Spleen (tissue), 11 donors: Measurements from ENCODE around the gene DAB2IP. TPM values are rescaled to one million over a fixed set of nuclear protein-coding genes. Genes with fewer than 3 reads are reported as not detected.

Source experiments
- DNase-seq: peaks from one replicate; pipeline ENCODE4 v3.0.0-alpha.2; 2020
- H3K27ac ChIP-seq, 8 donors: fragments of 200-600 bp; sonication (generic) in 7 of 8; 1 replicate in 4 of 8; 2 replicates in 4 of 8; pipeline versions ENCODE4 v1.5.0 to v1.8.0; 2016 to 2021; ENCODE audit warnings: inconsistent platforms in 4 of 8, mild to moderate bottlenecking in 4 of 8, moderate library complexity in 1 of 8
- H3K27me3 ChIP-seq, 7 donors: fragments of 200-600 bp; sonication (generic) in 6 of 7; replicated peaks in 1 of 7; 1 replicate in 4 of 7; 2 replicates in 3 of 7; pipeline versions ENCODE4 v1.5.0 to v1.8.0; 2016 to 2021; ENCODE audit warnings: inconsistent platforms in 3 of 7, mild to moderate bottlenecking in 1 of 7
- H3K36me3 ChIP-seq, 6 donors: fragments of 200-600 bp; sonication (generic) in 5 of 6; 1 replicate in 4 of 6; 2 replicates in 2 of 6; pipeline versions ENCODE4 v1.5.0 to v1.8.0; 2016 to 2021; ENCODE audit warnings: inconsistent platforms in 2 of 6
- H3K4me1 ChIP-seq, 6 donors: fragments of 200-600 bp; sonication (generic) in 5 of 6; 1 replicate in 3 of 6; 2 replicates in 3 of 6; pipeline versions ENCODE4 v1.5.0 to v1.8.0; 2016 to 2021; ENCODE audit warnings: inconsistent platforms in 3 of 6
- H3K4me3 ChIP-seq, 8 donors: fragments of 200-600 bp; sonication (generic) in 7 of 8; 1 replicate in 4 of 8; 2 replicates in 4 of 8; pipeline versions ENCODE4 v1.5.0 to v1.8.0; 2016 to 2021; ENCODE audit warnings: inconsistent platforms in 4 of 8, mild to moderate bottlenecking in 4 of 8, moderate library complexity in 2 of 8
- H3K9me3 ChIP-seq, 8 donors: fragments of 200-600 bp; sonication (generic) in 7 of 8; 1 replicate in 4 of 8; 2 replicates in 4 of 8; pipeline versions ENCODE4 v1.5.0 to v1.8.0; 2016 to 2021; ENCODE audit warnings: inconsistent platforms in 4 of 8
- CTCF ChIP-seq, 11 experiments: fragments of 200-600 bp in 7 of 11; fragments of 450-650 bp in 4 of 11; sonication (generic) in 4 of 11; IDR thresholded peaks in 8 of 11; conservative IDR thresholded peaks in 3 of 11; 1 replicate in 7 of 11; 2 replicates in 4 of 11; pipeline versions ENCODE4 v1.4.0 to v1.8.0; 2016 to 2021; ENCODE audit warnings: antibody characterized with exemption in 11 of 11, inconsistent platforms in 4 of 11, mild to moderate bottlenecking in 1 of 11
- POLR2A ChIP-seq, 3 donors: fragments of 450-650 bp; IDR thresholded peaks; one replicate each; pipeline ENCODE4 v1.5.1; 2017; ENCODE audit warnings: antibody characterized with exemption in 3 of 3, mild to moderate bottlenecking in 1 of 3
- POLR2AphosphoS5 ChIP-seq, 3 donors: sonication (generic); formaldehyde crosslinking; IDR thresholded peaks; one replicate each; pipeline ENCODE4 v1.5.1; 2017; ENCODE audit warnings: antibody characterized with exemption in 3 of 3
- WGBS, 5 donors: extraction: QIAGEN DNeasy Blood & Tissue Kit in 3 of 5; methylation state at CpG; one replicate each; pipeline versions ENCODE4 v1.1.5 to v1.1.7; 2013 to 2018; 5-methylcytosine and 5-hydroxymethylcytosine counted together
- intact Hi-C: fragments of 100-400 bp; cut with DNase I; formaldehyde crosslinking; loops from one replicate; pipeline ENCODE4 v1.15.0; 2023; ENCODE audit warnings: low total_unique reads
- polyA plus RNA-seq, 3 donors: library from polyadenylated mRNA; stranded (reverse); fragments of 200-250 nt; gene quantifications; one replicate each; pipeline ENCODE4 v1.2.1, GENCODE V29; 2013
- total RNA-seq, 7 donors: library from RNA; depleted of rRNA in 3 of 7; stranded (reverse); fragments of >200 nt in 3 of 7; fragmentation: NEBNext Ultra II Directional in 4 of 7; extraction: Animal tissue kit (Norgen Biotek cat#: 25700) in 4 of 7; gene quantifications; one replicate each; pipeline versions ENCODE4 v1.1.0 to v1.2.1, GENCODE V29; 2016 to 2021
- donor health status: healthy with polysubstance abuse.
- donor health status: DM: no; HTN: no; CAD: no; lungs with moderate emphysema.
- donor health status: DM: no; HTN: no; CAD: no.
- donor health status: Bipolar disorder and iron deficiency.
- donor health status: healthy.
- donor health status: DM: no; HTN: no; CAD: no.
- donor health status: DM: yes; HTN: yes; CAD: no.

The DAB2IP gene
- total and polyA plus RNA-seq, 10 donors: 5.0 to 83.0 (median 38.1) TPM

- no peak for TF ChIP-seq POLR2AphosphoS5 (IDR thresholded peaks at IDR 0.05)
- TF ChIP-seq CTCF (IDR thresholded peaks at IDR 0.05 in 8 of 11, conservative IDR thresholded peaks at IDR 0.05 in 3 of 11): no peak
- TF ChIP-seq POLR2A (IDR thresholded peaks at IDR 0.05): no peak
- intact Hi-C loops: no loop called here
- Histone ChIP-seq H3K36me3 (no peaks in the 10 kb centered on the region), H3K4me3 (no peak overlapping the region), H3K4me1 (peaks cover 4 to 26% (median 12%) of the 10 kb centered on the region in 6 donors), H3K27ac (no peak overlapping the region), H3K27me3 (peaks cover 0 to 92% (median 0%) of the 10 kb centered on the region in 7 donors), H3K9me3 (no peaks in the 10 kb centered on the region)
- WGBS, 5 donors: 75 to 93% (median 83%) methylated on average over 9 of the region's 9 CpGs
- DNase-seq: no peak
Observed at GRCh38 chr9:121610638-121610953, 40.8 kb upstream of the DAB2IP start.

- no peak overlapping the region for H3K4me3 ChIP-seq
- H3K36me3 ChIP-seq: no peaks in the 10 kb centered on the region
- no peak for TF ChIP-seq CTCF (IDR thresholded peaks at IDR 0.05 in 8 of 11, conservative IDR thresholded peaks at IDR 0.05 in 3 of 11)
- TF ChIP-seq POLR2A (IDR thresholded peaks at IDR 0.05): no peak
- TF ChIP-seq POLR2AphosphoS5 (IDR thresholded peaks at IDR 0.05): no peak
- H3K4me1 ChIP-seq: peaks cover 4 to 24% (median 12%) of the 10 kb centered on the region in 6 donors
- no peak overlapping the region for H3K27ac ChIP-seq
- WGBS, 5 donors: 10 to 27% (median 23%) methylated on average over 9 of the region's 9 CpGs
- H3K9me3 ChIP-seq: no peaks in the 10 kb centered on the region
- H3K27me3 ChIP-seq: peaks cover 0 to 89% (median 0%) of the 10 kb centered on the region in 7 donors
- no peak for DNase-seq
- intact Hi-C loops: no loop called here
Observed at GRCh38 chr9:121612511-121612998, 38.9 kb upstream of the DAB2IP start.

GRCh38 chr9:121613009-121613752 is 38.3 kb upstream of the DAB2IP start:
- TF ChIP-seq CTCF (IDR thresholded peaks at IDR 0.05 in 8 of 11, conservative IDR thresholded peaks at IDR 0.05 in 3 of 11) (no peak), POLR2AphosphoS5 (IDR thresholded peaks at IDR 0.05) (no peak), POLR2A (IDR thresholded peaks at IDR 0.05) (no peak)
- no peaks in the 10 kb centered on the region for H3K36me3 ChIP-seq
- peaks cover 0 to 18% (median 12%) of the 10 kb centered on the region in 6 donors for H3K4me1 ChIP-seq
- intact Hi-C loops: no loop called here
- H3K27me3 ChIP-seq: peaks cover 0 to 83% (median 0%) of the 10 kb centered on the region in 7 donors
- no peak overlapping the region for H3K4me3 ChIP-seq
- H3K27ac ChIP-seq: no peak overlapping the region
- no peak for DNase-seq
- H3K9me3 ChIP-seq: no peaks in the 10 kb centered on the region
- WGBS, 5 donors: 13 to 25% (median 16%) methylated on average over 11 of the region's 11 CpGs

DNA sequence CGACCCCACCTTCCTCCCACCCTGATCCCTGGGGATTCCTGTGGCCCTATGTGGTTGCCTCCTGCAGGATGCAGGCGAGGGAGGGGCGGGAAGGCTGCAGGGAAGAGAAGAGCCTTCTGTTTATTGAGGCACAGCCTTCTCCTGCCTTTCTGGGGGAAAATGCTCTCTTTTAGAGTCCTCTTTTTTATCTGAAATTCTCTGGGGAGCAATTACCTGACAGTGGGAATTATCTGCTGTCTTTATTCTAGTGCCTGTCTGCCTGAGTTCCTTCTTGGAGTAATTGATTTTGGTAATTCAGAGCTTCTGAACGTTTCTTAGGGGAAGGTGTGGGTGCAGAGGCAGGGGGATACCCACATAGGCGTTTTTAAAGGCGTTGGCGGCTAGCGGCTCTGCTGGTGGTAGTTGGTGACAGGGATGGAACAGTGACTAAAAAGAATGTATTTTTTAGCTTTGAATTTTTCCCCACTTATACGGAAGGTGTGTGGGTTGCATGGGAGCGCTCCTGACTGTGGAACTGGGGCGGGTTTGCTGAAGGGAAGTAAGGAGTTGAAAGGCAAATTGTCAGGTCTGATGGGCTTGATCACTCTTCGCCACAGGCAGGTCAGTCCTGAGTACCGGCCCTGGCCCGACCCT is 35.2 kb upstream of the DAB2IP start:
- Histone ChIP-seq H3K9me3 (no peaks in the 10 kb centered on the region), H3K27ac (no peak overlapping the region), H3K4me3 (no peak overlapping the region), H3K4me1 (peaks cover 0 to 30% (median 12%) of the 10 kb centered on the region in 6 donors), H3K36me3 (no peaks in the 10 kb centered on the region), H3K27me3 (peaks cover 0 to 54% (median 0%) of the 10 kb centered on the region in 7 donors)
- TF ChIP-seq CTCF (IDR thresholded peaks at IDR 0.05 in 8 of 11, conservative IDR thresholded peaks at IDR 0.05 in 3 of 11): no peak
- TF ChIP-seq POLR2AphosphoS5 (IDR thresholded peaks at IDR 0.05): no peak
- no peak for TF ChIP-seq POLR2A (IDR thresholded peaks at IDR 0.05)
- intact Hi-C loops: no loop called here
- WGBS, 5 donors: 77 to 89% (median 85%) methylated on average over 14 of the region's 14 CpGs
- DNase-seq: no peak
